ENCODE data around the gene NFKB2.

Gene NFKB2

GRCh38 chr10:102395400-102396316, at the start of gene NFKB2:
Gene NFKB2 (plus strand): TSS chr10:102395705. CDS start chr10:102395960, 255 bp downstream.
- H3K4me3 Mint-ChIP-seq = peak within 1 kb of the TSS; percentile 92 to 97
- H3K9me3 Mint-ChIP-seq = no peaks in the 10 kb centered on the region
- H3K36me3 Mint-ChIP-seq = peaks cover 44 to 55% of the 10 kb centered on the region in 2 donors
- peak within 1 kb of the TSS; percentile 100 for H3K27ac Mint-ChIP-seq
- H3K27me3 Mint-ChIP-seq = no peaks in the 10 kb centered on the region
- ATAC-seq (replicated peaks) (peak; percentile 32 to 40), DNase-seq (peak; percentile 88)
- H3K4me1 Mint-ChIP-seq = peaks cover 46 to 55% of the 10 kb centered on the region in 2 donors

- no peak overlapping the region for H3K27ac Mint-ChIP-seq
- no peaks in the 10 kb centered on the region for H3K9me3 Mint-ChIP-seq
- no peak for DNase-seq
- H3K36me3 Mint-ChIP-seq = peaks cover 16 to 31% of the 10 kb centered on the region in 2 donors
- H3K4me3 Mint-ChIP-seq = no peak overlapping the region
- H3K4me1 Mint-ChIP-seq = peaks cover 4 to 7% of the 10 kb centered on the region in 2 donors
- no peak for ATAC-seq (replicated peaks)
- H3K27me3 Mint-ChIP-seq = no peaks in the 10 kb centered on the region
Observed at GRCh38 chr10:102347236-102347828, 48.2 kb upstream of the NFKB2 start.

- Mint-ChIP-seq H3K9me3 (no peaks in the 10 kb centered on the region), H3K36me3 (peaks cover 22 to 51% of the 10 kb centered on the region in 2 donors), H3K27ac (no peak overlapping the region), H3K4me1 (peaks cover 2 to 7% of the 10 kb centered on the region in 2 donors), H3K27me3 (no peaks in the 10 kb centered on the region), H3K4me3 (no peak overlapping the region)
- ATAC-seq (replicated peaks) (peak; percentile 68 to 79), DNase-seq (peak; percentile 47)
Observed at GRCh38 chr10:102352066-102352715, 43.3 kb upstream of the NFKB2 start.

GRCh38 chr10:102354451-102354850, 41.1 kb upstream of the NFKB2 start:
- Mint-ChIP-seq H3K36me3 (peaks cover 28 to 60% of the 10 kb centered on the region in 2 donors), H3K4me3 (no peak overlapping the region), H3K4me1 (no peaks in the 10 kb centered on the region), H3K9me3 (no peaks in the 10 kb centered on the region), H3K27me3 (no peaks in the 10 kb centered on the region), H3K27ac (no peak overlapping the region)
- ATAC-seq (replicated peaks) = no peak
- DNase-seq = no peak

- H3K36me3 Mint-ChIP-seq = peaks cover 59 to 87% of the 10 kb centered on the region in 2 donors
- H3K27me3 Mint-ChIP-seq = no peaks in the 10 kb centered on the region
- ATAC-seq (replicated peaks) (no peak), DNase-seq (no peak)
- no peaks in the 10 kb centered on the region for H3K9me3 Mint-ChIP-seq
- H3K27ac Mint-ChIP-seq = no peak overlapping the region
- H3K4me1 Mint-ChIP-seq = no peaks in the 10 kb centered on the region
- H3K4me3 Mint-ChIP-seq = no peak overlapping the region
Observed at GRCh38 chr10:102358712-102359382, 36.7 kb upstream of the NFKB2 start.

GRCh38 chr10:102367441-102367840, 28.1 kb upstream of the NFKB2 start:
- no peak for ATAC-seq (replicated peaks)
- no peak for DNase-seq
- no peaks in the 10 kb centered on the region for H3K27me3 Mint-ChIP-seq
- H3K36me3 Mint-ChIP-seq = peaks cover 74 to 85% of the 10 kb centered on the region in 2 donors
- H3K4me1 Mint-ChIP-seq = no peaks in the 10 kb centered on the region
- no peak overlapping the region for H3K4me3 Mint-ChIP-seq
- no peak overlapping the region for H3K27ac Mint-ChIP-seq
- H3K9me3 Mint-ChIP-seq = no peaks in the 10 kb centered on the region

GRCh38 chr10:102368077-102368476, 27.4 kb upstream of the NFKB2 start:
- no peak for DNase-seq
- Mint-ChIP-seq H3K4me3 (no peak overlapping the region), H3K36me3 (peaks cover 75 to 85% of the 10 kb centered on the region in 2 donors), H3K4me1 (no peaks in the 10 kb centered on the region), H3K27me3 (no peaks in the 10 kb centered on the region), H3K27ac (no peak overlapping the region), H3K9me3 (no peaks in the 10 kb centered on the region)
- no peak for ATAC-seq (replicated peaks)

- Mint-ChIP-seq H3K36me3 (peaks cover 65 to 80% of the 10 kb centered on the region in 2 donors), H3K4me3 (no peak overlapping the region), H3K9me3 (no peaks in the 10 kb centered on the region), H3K4me1 (no peaks in the 10 kb centered on the region), H3K27me3 (no peaks in the 10 kb centered on the region), H3K27ac (no peak overlapping the region)
- DNase-seq (no peak), ATAC-seq (replicated peaks) (no peak)
Observed at GRCh38 chr10:102371295-102371694, 24.2 kb upstream of the NFKB2 start.

- Mint-ChIP-seq H3K4me3 (no peak overlapping the region), H3K27ac (no peak overlapping the region), H3K27me3 (no peaks in the 10 kb centered on the region), H3K36me3 (peaks cover 57 to 67% of the 10 kb centered on the region in 2 donors), H3K9me3 (no peaks in the 10 kb centered on the region), H3K4me1 (no peaks in the 10 kb centered on the region)
- DNase-seq = no peak
- ATAC-seq (replicated peaks) = peak in 1 of 2 donors; percentile 34
Observed at GRCh38 chr10:102375250-102375649, 20.3 kb upstream of the NFKB2 start.

GRCh38 chr10:102375867-102376266, 19.6 kb upstream of the NFKB2 start:
- no peaks in the 10 kb centered on the region for H3K9me3 Mint-ChIP-seq
- no peaks in the 10 kb centered on the region for H3K27me3 Mint-ChIP-seq
- peaks cover 55 to 62% of the 10 kb centered on the region in 2 donors for H3K36me3 Mint-ChIP-seq
- ATAC-seq (replicated peaks) = no peak
- no peak overlapping the region for H3K27ac Mint-ChIP-seq
- DNase-seq = no peak
- H3K4me1 Mint-ChIP-seq = no peaks in the 10 kb centered on the region
- no peak overlapping the region for H3K4me3 Mint-ChIP-seq

GRCh38 chr10:102376901-102377300, 18.6 kb upstream of the NFKB2 start:
- ATAC-seq (replicated peaks) (no peak), DNase-seq (no peak)
- H3K9me3 Mint-ChIP-seq = no peaks in the 10 kb centered on the region
- H3K4me1 Mint-ChIP-seq = no peaks in the 10 kb centered on the region
- no peak overlapping the region for H3K4me3 Mint-ChIP-seq
- H3K27ac Mint-ChIP-seq = no peak overlapping the region
- no peaks in the 10 kb centered on the region for H3K27me3 Mint-ChIP-seq
- peaks cover 55 to 62% of the 10 kb centered on the region in 2 donors for H3K36me3 Mint-ChIP-seq

GRCh38 chr10:102379383-102379782, 16.1 kb upstream of the NFKB2 start:
- Mint-ChIP-seq H3K4me3 (no peak overlapping the region), H3K36me3 (peaks cover 45 to 47% of the 10 kb centered on the region in 2 donors), H3K4me1 (peaks cover 7 to 9% of the 10 kb centered on the region in 2 donors), H3K27me3 (no peaks in the 10 kb centered on the region), H3K9me3 (no peaks in the 10 kb centered on the region), H3K27ac (no peak overlapping the region)
- DNase-seq (no peak), ATAC-seq (replicated peaks) (no peak)

- Mint-ChIP-seq H3K27me3 (no peaks in the 10 kb centered on the region), H3K36me3 (peaks cover 32 to 33% of the 10 kb centered on the region in 2 donors), H3K4me3 (no peak overlapping the region), H3K9me3 (no peaks in the 10 kb centered on the region), H3K27ac (no peak overlapping the region), H3K4me1 (peaks cover 14 to 20% of the 10 kb centered on the region in 2 donors)
- ATAC-seq (replicated peaks) = no peak
- DNase-seq = no peak
Observed at GRCh38 chr10:102381983-102382382, 13.5 kb upstream of the NFKB2 start.

GRCh38 chr10:102382871-102383270, 12.6 kb upstream of the NFKB2 start:
- Mint-ChIP-seq H3K9me3 (no peaks in the 10 kb centered on the region), H3K4me3 (no peak overlapping the region), H3K4me1 (peaks cover 14 to 20% of the 10 kb centered on the region in 2 donors), H3K27me3 (no peaks in the 10 kb centered on the region), H3K36me3 (peaks cover 29 to 33% of the 10 kb centered on the region in 2 donors), H3K27ac (no peak overlapping the region)
- ATAC-seq (replicated peaks) (no peak), DNase-seq (no peak)
